ENCODE measurements around the gene KRT14.
"Not testable (repeated sequence)": the region's sequence is repeated elsewhere in the genome, so short reads cannot be mapped to it uniquely, and the experiment has no call there.

KRT14 gene

DNA sequence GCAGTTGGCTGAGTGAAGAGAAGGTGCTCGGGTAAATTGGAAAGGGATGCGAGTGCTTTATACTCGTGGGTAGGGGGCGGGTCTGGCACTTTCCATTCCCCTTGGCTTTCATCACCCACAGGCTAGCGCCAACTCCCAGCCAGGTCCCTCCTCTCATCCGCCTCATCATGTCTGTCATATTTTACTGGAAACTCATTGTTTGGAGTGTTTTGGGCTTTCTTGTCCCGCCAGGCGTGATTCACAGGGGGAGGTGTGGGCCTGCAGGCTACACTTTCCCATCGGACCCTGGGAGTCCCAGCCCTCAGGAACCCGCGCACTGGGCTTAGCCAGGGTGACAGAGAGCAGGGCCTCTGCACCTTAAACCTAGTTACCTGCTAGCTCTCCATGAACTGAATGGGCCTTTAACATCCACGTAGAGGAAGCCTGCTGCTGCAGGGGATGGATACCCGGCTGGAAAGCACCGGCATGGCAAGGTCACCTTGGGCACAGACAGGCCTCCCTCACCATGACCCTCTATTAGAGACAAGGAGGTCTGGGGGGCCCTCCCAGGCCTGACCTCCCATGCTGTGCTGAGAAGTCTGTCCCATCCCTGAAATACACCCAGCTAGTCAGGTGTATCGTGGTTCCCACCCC, at the start of gene KRT14:
KRT14 (minus strand) TSS at position 33 of the 633 bp plus-strand sequence. CDS start 61 bp downstream, outside the sequence.
- no peaks in the 10 kb centered on the region for H3K4me1 ChIP-seq (ENCODE audit: insufficient read depth, low read length)
- peaks cover 6% of the 10 kb centered on the region for H3K27me3 ChIP-seq (ENCODE audit: insufficient read depth, low read length)
- no peak within 1 kb of the TSS for H3K4me3 ChIP-seq (ENCODE audit: low read length)
- H3K36me3 ChIP-seq (ENCODE audit: insufficient read depth, low read length) = no peaks in the 10 kb centered on the region
- no peak within 1 kb of the TSS for H2AFZ ChIP-seq (ENCODE audit: low read depth, low read length)
- no peaks in the 10 kb centered on the region for H3K9me3 ChIP-seq (ENCODE audit: low read length)

DNA sequence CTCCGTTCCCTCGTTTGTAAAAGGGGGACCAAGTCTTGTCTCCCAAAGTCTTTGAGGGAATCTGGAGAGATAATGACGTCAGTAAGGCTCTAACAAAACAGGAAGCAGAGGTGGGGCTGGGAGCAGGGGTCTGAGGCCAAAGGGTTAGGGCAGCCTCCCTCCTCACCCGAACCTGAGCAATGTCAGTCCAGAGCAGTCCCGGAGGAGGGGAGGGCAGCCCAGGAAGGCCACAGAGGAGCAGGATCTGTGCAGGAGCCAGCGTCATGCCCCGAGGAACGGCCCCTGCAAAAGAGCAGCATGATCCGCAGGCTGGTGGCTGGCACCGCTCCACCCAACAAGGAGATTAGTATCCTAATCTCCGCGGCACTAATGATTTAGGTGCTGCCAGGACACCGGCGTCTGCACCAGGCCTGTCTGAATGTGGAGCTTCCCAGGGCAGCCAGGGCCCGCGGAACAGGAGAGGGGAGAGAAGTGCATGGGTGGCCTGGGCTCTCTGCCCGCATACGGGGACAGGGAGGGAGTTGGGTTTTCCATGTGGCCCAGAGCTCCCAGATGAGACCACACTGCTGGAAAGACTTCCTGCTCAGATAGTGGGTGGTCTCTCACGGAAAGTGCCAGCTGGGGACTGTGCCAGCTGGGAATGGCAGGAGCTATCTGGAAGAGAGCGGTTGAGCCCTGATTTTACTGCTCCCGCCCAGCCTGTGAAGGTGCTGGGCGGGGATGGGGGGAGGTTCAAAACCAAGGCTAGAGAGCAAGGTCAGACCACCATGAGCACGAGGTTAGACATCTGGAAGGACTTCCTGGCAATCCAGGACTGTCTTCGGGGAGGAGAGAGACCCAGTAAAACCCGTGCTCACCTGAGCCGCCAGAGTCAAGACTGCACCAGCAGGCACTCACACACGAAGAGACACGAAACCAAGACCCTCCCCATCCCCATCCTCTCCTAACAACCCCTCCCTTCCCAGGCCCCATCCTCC, 48.7 kb upstream of the KRT14 start:
- Histone ChIP-seq H3K27me3 (ENCODE audit: insufficient read depth, low read length) (no peaks in the 10 kb centered on the region), H3K9me3 (ENCODE audit: low read length) (no peaks in the 10 kb centered on the region), H3K4me1 (ENCODE audit: insufficient read depth, low read length) (no peaks in the 10 kb centered on the region), H3K4me3 (ENCODE audit: low read length) (no peak overlapping the region), H3K36me3 (ENCODE audit: insufficient read depth, low read length) (no peaks in the 10 kb centered on the region), H2AFZ (ENCODE audit: low read depth, low read length) (no peak overlapping the region)

DNA sequence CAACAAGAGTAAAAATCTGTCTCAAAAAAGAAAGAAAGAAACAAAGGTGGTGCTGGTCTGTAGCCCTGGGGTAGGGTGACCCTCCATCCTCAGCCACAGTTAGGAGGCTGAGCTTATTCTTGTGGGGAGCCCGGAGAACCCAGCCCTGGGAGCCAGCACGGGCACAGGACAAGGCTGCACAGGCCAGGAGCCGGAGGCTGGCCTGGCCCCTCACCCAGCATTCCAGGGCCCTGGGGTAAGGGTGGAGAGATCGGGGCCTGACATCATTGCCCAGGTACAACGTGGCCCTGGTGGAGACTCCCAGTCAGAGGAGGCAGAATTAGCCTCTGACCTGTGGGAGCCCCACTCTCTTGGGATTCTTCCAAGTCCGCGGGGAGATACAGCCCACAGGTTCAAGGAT, 47.9 kb upstream of the KRT14 start:
- Histone ChIP-seq H2AFZ (ENCODE audit: low read depth, low read length) (no peak overlapping the region), H3K36me3 (ENCODE audit: insufficient read depth, low read length) (no peaks in the 10 kb centered on the region), H3K27me3 (ENCODE audit: insufficient read depth, low read length) (no peaks in the 10 kb centered on the region), H3K4me1 (ENCODE audit: insufficient read depth, low read length) (no peaks in the 10 kb centered on the region), H3K9me3 (ENCODE audit: low read length) (no peaks in the 10 kb centered on the region), H3K4me3 (ENCODE audit: low read length) (no peak overlapping the region)

DNA sequence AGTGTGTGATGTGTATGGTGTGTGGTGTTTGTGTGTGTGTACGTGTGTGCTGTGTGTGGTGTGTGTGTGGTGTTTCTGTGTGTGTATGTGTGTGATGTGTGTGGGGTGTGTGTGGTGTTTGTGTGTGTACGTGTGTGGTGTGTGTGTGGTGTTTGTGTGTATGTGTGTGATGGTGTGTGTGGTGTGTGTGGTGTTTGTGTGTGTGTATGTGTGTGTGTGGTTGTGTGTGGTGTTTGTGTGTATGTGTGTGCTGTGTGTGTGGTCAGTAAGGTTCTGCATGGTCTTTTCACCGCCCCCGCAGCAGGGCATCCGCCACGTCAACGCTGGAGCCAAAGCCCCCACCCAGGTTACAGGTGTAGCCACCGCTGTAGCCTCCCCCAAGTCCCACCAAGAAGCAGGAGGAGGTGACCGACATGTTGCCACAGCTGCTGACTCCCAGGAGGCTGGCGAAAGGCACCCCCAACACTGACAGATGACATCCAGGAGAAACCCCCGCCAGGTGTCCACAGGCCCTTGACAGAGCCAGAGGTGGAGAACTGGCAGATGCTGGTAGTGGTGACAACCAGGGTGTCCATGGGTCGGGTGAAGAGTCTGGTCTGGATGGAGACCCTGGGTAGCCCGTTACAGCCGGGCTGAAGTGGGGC, 47.0 kb upstream of the KRT14 start:
- no peak overlapping the region for H3K4me3 ChIP-seq (ENCODE audit: low read length)
- no peaks in the 10 kb centered on the region for H3K27me3 ChIP-seq (ENCODE audit: insufficient read depth, low read length)
- H3K4me1 ChIP-seq (ENCODE audit: insufficient read depth, low read length) = no peaks in the 10 kb centered on the region
- H3K9me3 ChIP-seq (ENCODE audit: low read length) = no peaks in the 10 kb centered on the region
- H2AFZ ChIP-seq (ENCODE audit: low read depth, low read length) = no peak overlapping the region
- H3K36me3 ChIP-seq (ENCODE audit: insufficient read depth, low read length) = no peaks in the 10 kb centered on the region

DNA sequence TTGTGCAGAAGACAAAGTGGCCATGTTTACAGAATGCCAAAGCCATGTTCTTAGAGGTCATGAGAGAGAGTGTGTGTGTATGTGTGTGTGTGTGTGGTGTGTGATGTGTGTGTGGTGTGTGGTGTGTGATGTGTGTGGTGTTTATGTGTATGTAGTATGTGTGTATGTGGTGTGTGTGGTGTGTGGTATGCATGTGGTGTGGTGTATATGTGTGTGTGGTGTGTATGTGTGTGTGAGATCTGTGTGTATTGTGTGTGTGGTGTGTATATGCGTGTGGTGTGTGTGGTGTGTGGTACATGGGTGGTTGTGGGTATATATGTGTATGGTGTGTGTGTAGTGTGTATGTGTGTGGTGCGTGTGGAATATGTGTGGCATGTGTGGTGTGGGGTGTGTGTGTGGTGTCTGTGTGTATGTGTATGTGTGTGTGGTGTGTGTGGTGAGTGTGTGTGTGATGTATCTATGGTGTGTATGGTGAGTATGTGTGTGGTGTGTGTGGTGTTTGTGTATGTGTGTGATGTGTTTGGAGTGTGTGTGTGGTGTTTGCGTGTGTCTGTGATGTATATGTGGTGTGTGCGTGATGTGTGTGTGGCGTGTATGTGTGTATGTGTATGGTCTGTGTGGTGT, 45.9 kb upstream of the KRT14 start:
- Histone ChIP-seq H3K27me3 (ENCODE audit: insufficient read depth, low read length) (no peaks in the 10 kb centered on the region), H3K4me3 (ENCODE audit: low read length) (no peak overlapping the region), H2AFZ (ENCODE audit: low read depth, low read length) (no peak overlapping the region), H3K4me1 (ENCODE audit: insufficient read depth, low read length) (no peaks in the 10 kb centered on the region), H3K36me3 (ENCODE audit: insufficient read depth, low read length) (no peaks in the 10 kb centered on the region), H3K9me3 (ENCODE audit: low read length) (no peaks in the 10 kb centered on the region)

DNA sequence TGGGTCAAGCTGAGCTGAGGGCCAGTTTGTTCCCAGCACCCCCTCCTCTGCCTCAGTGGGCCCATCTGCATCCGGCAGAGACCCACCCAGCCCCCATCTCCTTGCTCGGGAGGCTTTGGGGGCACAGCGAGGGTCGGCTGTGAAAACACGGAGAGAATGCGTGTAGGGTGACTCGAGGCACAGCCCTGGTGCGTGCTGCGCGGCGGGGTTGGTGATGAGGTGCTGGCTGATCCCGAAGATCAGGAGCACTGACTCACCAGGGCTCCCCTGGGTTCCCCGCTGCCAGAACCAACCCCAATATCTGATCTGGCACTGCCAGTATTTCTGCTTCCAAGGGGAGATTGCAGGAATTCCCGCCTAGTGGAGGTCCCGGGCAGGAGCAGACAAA, 45.2 kb upstream of the KRT14 start:
- no peaks in the 10 kb centered on the region for H3K4me1 ChIP-seq (ENCODE audit: insufficient read depth, low read length)
- H3K4me3 ChIP-seq (ENCODE audit: low read length) = no peak overlapping the region
- H3K9me3 ChIP-seq (ENCODE audit: low read length) = no peaks in the 10 kb centered on the region
- no peaks in the 10 kb centered on the region for H3K36me3 ChIP-seq (ENCODE audit: insufficient read depth, low read length)
- H3K27me3 ChIP-seq (ENCODE audit: insufficient read depth, low read length) = no peaks in the 10 kb centered on the region
- no peak overlapping the region for H2AFZ ChIP-seq (ENCODE audit: low read depth, low read length)

DNA sequence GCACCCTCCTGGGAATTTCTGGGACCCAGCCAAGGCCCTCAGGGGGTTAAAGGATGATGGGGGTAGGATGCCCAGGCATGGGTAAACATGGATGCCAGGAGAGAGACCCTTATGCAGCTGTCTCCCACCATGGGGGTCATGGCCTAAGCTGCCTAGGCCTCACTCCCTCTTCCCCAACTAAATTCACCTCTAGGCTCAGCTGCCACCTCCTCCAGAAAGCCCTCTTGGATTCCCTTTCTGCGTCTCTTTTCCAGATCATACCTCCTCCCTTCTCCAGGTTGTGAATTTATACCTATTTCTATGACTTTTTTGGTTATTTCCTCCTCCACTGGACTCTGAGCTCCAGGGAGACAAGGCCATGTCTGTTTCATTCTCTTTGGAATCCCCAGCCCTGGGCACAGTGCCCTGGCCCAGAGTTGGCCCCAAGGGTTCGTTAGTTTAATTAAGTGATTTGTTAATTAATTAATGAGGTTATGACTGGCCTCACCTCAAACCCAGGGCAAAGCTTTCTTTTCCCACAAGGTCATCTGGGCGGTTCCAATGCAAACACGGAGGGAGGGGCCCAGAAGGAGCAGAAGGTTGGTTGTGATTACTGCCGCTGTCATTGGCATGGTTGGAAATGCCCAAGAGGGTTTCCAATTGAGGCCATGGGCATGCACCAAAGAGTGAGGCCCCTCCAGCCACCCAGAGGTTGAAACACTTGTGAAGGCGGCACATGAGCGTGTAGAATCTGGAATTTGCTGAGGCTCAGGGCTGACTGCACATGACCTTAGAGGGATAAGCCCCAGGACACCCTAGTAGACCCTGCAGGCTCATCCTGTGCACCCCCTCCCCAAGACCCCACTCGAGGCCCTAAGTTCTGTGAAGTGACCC, 44.6 kb upstream of the KRT14 start:
- Histone ChIP-seq H3K27me3 (ENCODE audit: insufficient read depth, low read length) (no peaks in the 10 kb centered on the region), H3K4me3 (ENCODE audit: low read length) (no peak overlapping the region), H3K36me3 (ENCODE audit: insufficient read depth, low read length) (no peaks in the 10 kb centered on the region), H3K9me3 (ENCODE audit: low read length) (no peaks in the 10 kb centered on the region), H3K4me1 (ENCODE audit: insufficient read depth, low read length) (no peaks in the 10 kb centered on the region), H2AFZ (ENCODE audit: low read depth, low read length) (no peak overlapping the region)

DNA sequence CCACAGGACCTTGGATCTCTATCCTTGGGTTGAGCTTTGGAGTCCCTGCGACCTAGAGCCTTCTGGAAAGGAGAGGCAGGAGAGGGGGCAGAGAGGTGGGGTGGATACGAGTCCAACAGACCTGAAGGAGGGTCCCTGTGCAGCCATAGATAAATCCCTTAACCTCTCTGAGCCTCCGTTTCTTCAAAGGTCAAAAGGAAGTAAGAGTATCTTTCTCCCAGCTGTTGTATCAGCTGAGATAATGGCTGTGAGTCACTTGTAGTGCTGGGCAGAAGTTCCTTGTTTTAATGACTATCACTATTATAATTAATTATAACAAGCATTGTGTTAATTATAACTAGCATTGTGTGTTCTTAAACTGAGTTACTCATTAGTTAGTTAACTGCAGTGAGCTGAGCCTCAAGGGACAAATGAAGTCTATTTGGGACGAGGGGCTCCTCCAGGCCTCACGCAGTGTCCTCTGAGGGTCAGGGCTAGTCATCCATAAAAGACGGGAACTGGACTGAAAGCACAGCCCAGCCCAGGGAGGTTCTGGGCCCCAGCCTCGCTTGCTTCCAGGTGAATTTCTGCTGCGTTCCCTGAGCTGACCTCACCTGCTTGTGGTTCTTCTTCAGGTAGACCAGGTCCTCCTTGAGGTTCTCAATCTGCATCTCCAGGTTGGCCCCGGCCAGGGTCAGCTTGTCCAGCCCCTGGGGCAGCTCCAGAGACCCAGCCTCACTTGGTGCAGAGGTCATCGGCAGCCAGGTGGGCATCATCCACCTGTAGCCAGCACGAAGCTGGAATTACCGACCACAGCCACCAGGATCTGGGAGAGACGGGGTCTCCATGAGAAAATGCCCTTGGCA, 43.4 kb upstream of the KRT14 start:
- H3K36me3 ChIP-seq (ENCODE audit: insufficient read depth, low read length) = no peaks in the 10 kb centered on the region

DNA sequence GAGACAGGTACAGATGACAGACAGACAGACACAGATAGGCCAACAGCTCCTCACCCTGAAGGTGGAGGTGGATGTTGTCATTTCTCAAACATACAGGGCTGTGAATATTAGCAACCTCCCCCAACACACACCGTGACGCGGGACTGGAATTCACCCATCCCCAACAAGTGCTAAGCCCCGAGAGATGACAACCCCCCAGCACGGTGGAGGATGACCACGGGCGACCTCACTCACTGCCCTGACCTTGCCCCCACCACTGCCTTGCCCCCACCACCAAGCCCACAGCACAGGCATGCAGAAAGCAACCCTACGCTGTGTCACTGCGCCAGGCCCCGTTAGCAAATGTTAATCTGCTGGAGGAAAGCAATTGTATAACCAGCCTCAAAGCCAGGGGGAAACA, 42.6 kb upstream of the KRT14 start:
- H3K36me3 ChIP-seq (ENCODE audit: insufficient read depth, low read length) = no peaks in the 10 kb centered on the region
- H3K4me3 ChIP-seq (ENCODE audit: low read length) = no peak overlapping the region
- no peak overlapping the region for H2AFZ ChIP-seq (ENCODE audit: low read depth, low read length)
- no peaks in the 10 kb centered on the region for H3K27me3 ChIP-seq (ENCODE audit: insufficient read depth, low read length)
- no peaks in the 10 kb centered on the region for H3K4me1 ChIP-seq (ENCODE audit: insufficient read depth, low read length)
- H3K9me3 ChIP-seq (ENCODE audit: low read length) = no peaks in the 10 kb centered on the region

More for the DNA sequence above, 43.4 kb upstream of the KRT14 start:
- Histone ChIP-seq H3K27me3 (ENCODE audit: insufficient read depth, low read length) (no peaks in the 10 kb centered on the region), H3K4me1 (ENCODE audit: insufficient read depth, low read length) (no peaks in the 10 kb centered on the region), H3K9me3 (ENCODE audit: low read length) (no peaks in the 10 kb centered on the region), H2AFZ (ENCODE audit: low read depth, low read length) (no peak overlapping the region), H3K4me3 (ENCODE audit: low read length) (no peak overlapping the region)

DNA sequence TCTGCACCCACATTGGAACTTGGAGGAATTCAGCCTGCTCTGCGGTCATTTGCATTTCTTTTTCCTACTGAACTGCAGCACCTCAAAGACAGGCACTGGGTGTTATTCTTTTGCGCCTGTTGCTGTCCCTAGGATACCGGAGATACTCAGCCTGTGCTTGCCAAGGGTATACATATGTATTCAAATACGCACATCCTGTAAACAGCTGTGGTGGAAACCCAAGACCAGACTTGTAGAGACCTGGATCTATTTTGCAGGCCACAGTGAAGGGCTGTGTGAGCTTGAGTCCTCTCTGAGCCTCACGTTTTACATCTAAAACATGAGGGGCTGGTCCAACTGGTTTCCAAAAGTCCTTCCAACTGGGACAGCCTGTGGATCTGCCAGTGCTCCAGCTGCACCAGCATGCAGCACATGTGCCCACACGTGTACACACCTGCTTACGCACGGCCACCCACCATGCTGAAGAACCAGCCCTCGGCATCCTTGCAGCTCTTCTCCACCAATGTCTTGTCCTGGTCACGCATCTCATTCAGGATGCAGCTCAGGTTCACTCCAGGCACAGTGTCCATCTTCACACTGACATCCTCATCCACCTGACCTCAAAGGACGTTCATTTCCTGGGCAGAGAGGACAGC, 42.0 kb upstream of the KRT14 start:
- H3K4me3 ChIP-seq (ENCODE audit: low read length); H3K36me3 ChIP-seq (ENCODE audit: insufficient read depth, low read length); H3K27me3 ChIP-seq (ENCODE audit: insufficient read depth, low read length); H3K4me1 ChIP-seq (ENCODE audit: insufficient read depth, low read length); H3K9me3 ChIP-seq (ENCODE audit: low read length); H2AFZ ChIP-seq (ENCODE audit: low read depth, low read length): not testable (repeated sequence)

DNA sequence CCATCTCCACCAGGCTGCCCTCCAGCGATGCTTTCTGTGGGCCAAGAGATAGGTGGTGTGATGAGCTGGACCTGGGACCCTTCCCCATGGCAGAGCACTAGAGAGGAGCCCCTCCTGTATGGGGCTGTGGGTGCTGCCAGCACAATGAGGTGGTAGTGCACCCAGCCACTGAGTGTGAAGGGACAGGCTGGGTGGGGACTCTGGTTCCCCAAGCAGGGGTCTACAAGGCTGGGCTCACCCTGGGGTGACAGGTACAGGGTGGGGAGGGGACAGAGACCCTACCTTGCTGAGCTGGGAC, 41.3 kb upstream of the KRT14 start:
- H3K9me3 ChIP-seq (ENCODE audit: low read length); H3K36me3 ChIP-seq (ENCODE audit: insufficient read depth, low read length); H3K27me3 ChIP-seq (ENCODE audit: insufficient read depth, low read length); H3K4me3 ChIP-seq (ENCODE audit: low read length); H3K4me1 ChIP-seq (ENCODE audit: insufficient read depth, low read length); H2AFZ ChIP-seq (ENCODE audit: low read depth, low read length): not testable (repeated sequence)
